SU-DHL-6 (cell line): ENCODE measurements around the gene WNT4.

Source experiments
- H2AFZ ChIP-seq: fragments of 200-600 bp; sonication (generic); 2 replicates; pipeline ENCODE4 v1.6.1; 2014; ENCODE audit warnings: low read depth, mild to moderate bottlenecking, moderate library complexity, mixed read lengths, antibody characterized with exemption, low read length; ENCODE audit not compliant: severe bottlenecking
- H3F3A ChIP-seq: fragments of 200-600 bp; shearing (Covaris generic); 2 replicates; pipeline ENCODE4 v1.6.0; 2016; ENCODE audit warnings: antibody characterized with exemption, mild to moderate bottlenecking; ENCODE audit not compliant: insufficient read depth
- H3K27ac ChIP-seq: fragments of 200-600 bp; sonication (generic); 2 replicates; pipeline ENCODE4 v1.5.1; 2016; ENCODE audit warnings: low read depth, mild to moderate bottlenecking, low read length, moderate library complexity, mixed read lengths
- H3K27me3 ChIP-seq: fragments of 200-600 bp; sonication (generic), shearing (Covaris generic); 2 replicates; pipeline ENCODE4 v1.6.0; 2014; ENCODE audit warnings: mild to moderate bottlenecking, low read length
- H3K36me3 ChIP-seq: fragments of 200-600 bp; sonication (generic); 2 replicates; pipeline ENCODE4 v1.6.1; 2014; ENCODE audit warnings: mild to moderate bottlenecking, low read length, mixed read lengths
- H3K4me2 ChIP-seq: fragments of 300-600, 200-600 bp; shearing (Covaris generic), sonication (generic); 2 replicates; pipeline ENCODE4 v1.6.0; 2014; ENCODE audit warnings: low read length, low read depth, mild to moderate bottlenecking; ENCODE audit not compliant: poor library complexity, severe bottlenecking
- H3K4me3 ChIP-seq: fragments of 200-600 bp; sonication (generic); 2 replicates; pipeline ENCODE4 v1.5.1; 2014; ENCODE audit warnings: antibody characterized with exemption, low read length, mild to moderate bottlenecking, mixed read lengths; ENCODE audit not compliant: insufficient read depth, poor library complexity, severe bottlenecking
- H3K79me2 ChIP-seq: fragments of 200-600 bp; sonication (generic); 2 replicates; pipeline ENCODE4 v1.6.1; 2014; ENCODE audit warnings: mild to moderate bottlenecking, low read length, moderate library complexity; ENCODE audit not compliant: insufficient read depth
- H3K9ac ChIP-seq: fragments of 200-600 bp; sonication (generic); 2 replicates; pipeline ENCODE4 v1.7.0; 2014; ENCODE audit warnings: mild to moderate bottlenecking, low read length
- H3K9me2 ChIP-seq: fragments of 200-600 bp; sonication (generic); replicated peaks from 2 replicates; pipeline ENCODE4 v1.6.1; 2014; ENCODE audit warnings: low read length; ENCODE audit not compliant: insufficient read depth
- H3K9me3 ChIP-seq: fragments of 200-600 bp; sonication (generic); 2 replicates; pipeline ENCODE4 v1.6.1; 2014; ENCODE audit warnings: low read length, mixed read lengths; ENCODE audit not compliant: insufficient read depth
- H4K20me1 ChIP-seq: fragments of 200-600 bp; sonication (generic); 2 replicates; pipeline ENCODE4 v1.6.1; 2014; ENCODE audit warnings: low read depth, mild to moderate bottlenecking, antibody characterized with exemption, low read length, moderate library complexity, mixed read lengths
- CTCF ChIP-seq: fragments of 200-600 bp; sonication (generic); IDR thresholded peaks from one replicate; pipeline ENCODE4 v1.5.1; 2017; ENCODE audit warnings: antibody characterized with exemption, mild to moderate bottlenecking, low read length, moderate library complexity; ENCODE audit not compliant: insufficient read depth, poor library complexity, severe bottlenecking
- EZH2phosphoT487 ChIP-seq: fragments of 200-600 bp; sonication (generic), shearing (Covaris generic); conservative IDR thresholded peaks from 2 replicates; pipeline ENCODE4 v1.6.1; 2018; ENCODE audit warnings: mild to moderate bottlenecking, antibody characterized with exemption, low read length, moderate library complexity, mixed read lengths

WNT4 gene

GRCh38 chr1:22141554-22142314 lies 1.2 kb downstream of the WNT4 start:
- Histone ChIP-seq H3F3A (no peaks in the 10 kb centered on the region), H2AFZ (no peak overlapping the region), H3K9me3 (no peaks in the 10 kb centered on the region), H3K9me2 (no peaks in the 10 kb centered on the region), H3K27me3 (no peaks in the 10 kb centered on the region), H3K36me3 (no peaks in the 10 kb centered on the region), H4K20me1 (no peaks in the 10 kb centered on the region), H3K4me3 (no peak overlapping the region), H3K27ac (no peak overlapping the region), H3K9ac (no peak overlapping the region), H3K79me2 (no peaks in the 10 kb centered on the region), H3K4me2 (no peak overlapping the region)
- TF ChIP-seq CTCF: no peak
- no peak for TF ChIP-seq EZH2phosphoT487

DNA sequence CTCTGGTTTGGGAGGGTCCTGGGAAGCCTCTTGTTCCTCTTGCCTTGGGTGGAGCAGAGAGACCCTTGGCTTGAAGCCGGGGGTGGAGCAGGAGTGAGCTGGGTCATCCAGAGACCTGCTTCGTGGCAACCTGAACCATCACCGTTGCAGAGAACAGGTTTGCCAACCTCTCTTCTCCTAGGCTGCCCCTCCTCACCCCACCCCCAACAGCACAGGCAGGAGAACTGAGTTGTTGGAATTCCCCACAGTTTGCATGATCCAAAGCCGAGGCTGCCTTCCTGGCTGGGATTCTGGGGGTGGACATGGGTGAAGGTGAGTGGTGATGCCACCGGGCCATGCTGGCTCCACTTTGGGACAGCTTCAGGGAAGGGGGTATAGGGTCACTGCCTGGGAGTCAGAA lies 2.2 kb downstream of the WNT4 start:
- Histone ChIP-seq H3K9me2 (no peaks in the 10 kb centered on the region), H3K27ac (no peak overlapping the region), H3K9me3 (no peaks in the 10 kb centered on the region), H3K4me3 (no peak overlapping the region), H3F3A (no peaks in the 10 kb centered on the region), H3K36me3 (no peaks in the 10 kb centered on the region), H4K20me1 (no peaks in the 10 kb centered on the region), H3K4me2 (no peak overlapping the region), H2AFZ (no peak overlapping the region), H3K79me2 (no peaks in the 10 kb centered on the region), H3K9ac (no peak overlapping the region), H3K27me3 (no peaks in the 10 kb centered on the region)
- TF ChIP-seq CTCF: no peak
- TF ChIP-seq EZH2phosphoT487: no peak

- Histone ChIP-seq H3F3A (no peaks in the 10 kb centered on the region), H4K20me1 (no peaks in the 10 kb centered on the region), H3K9me3 (no peaks in the 10 kb centered on the region), H2AFZ (no peak overlapping the region), H3K4me3 (no peak overlapping the region), H3K9ac (no peak overlapping the region), H3K27me3 (no peaks in the 10 kb centered on the region), H3K27ac (no peak overlapping the region), H3K4me2 (no peak overlapping the region), H3K9me2 (no peaks in the 10 kb centered on the region), H3K36me3 (no peaks in the 10 kb centered on the region), H3K79me2 (no peaks in the 10 kb centered on the region)
- TF ChIP-seq CTCF: no peak
Observed at GRCh38 chr1:22139817-22140216, 3.1 kb downstream of the WNT4 start.
